Mucosa of descending colon (tissue), 3 donors: ENCODE data around the gene PPARA. TPM values are rescaled to one million over a fixed set of nuclear protein-coding genes. Genes with fewer than 3 reads are reported as not detected.
A peak's percentile ranks its signal among the peaks of the same experiment; 100 is the strongest.

Experiments used
- ATAC-seq: fragments of 200-7000 bp; cut with Tn5 transposase; one replicate; pipeline ENCODE4 v1.9.1; 2020; ENCODE audit warnings: mild to moderate bottlenecking, moderate library complexity
- DNase-seq, 3 donors: peaks; one replicate each; pipeline ENCODE4 v3.0.0-alpha.2; 2020
- H3K36me3 ChIP-seq: fragments of 200-600 bp; one replicate; pipeline ENCODE4 v1.8.0; 2021; ENCODE audit warnings: low read depth, mild to moderate bottlenecking
- H3K4me1 ChIP-seq: fragments of 200-600 bp; one replicate; pipeline ENCODE4 v1.8.0; 2021; ENCODE audit warnings: low read depth, mild to moderate bottlenecking
- H3K4me3 ChIP-seq: fragments of 200-600 bp; one replicate; pipeline ENCODE4 v1.8.0; 2021; ENCODE audit warnings: mild to moderate bottlenecking
- H3K9me3 ChIP-seq: fragments of 200-600 bp; one replicate; pipeline ENCODE4 v1.8.0; 2021; ENCODE audit warnings: mild to moderate bottlenecking
- intact Hi-C, 2 donors: fragments of 100-400 bp; cut with DNase I in 1 of 2; cut with micrococcal nuclease in 1 of 2; formaldehyde crosslinking; loops; one replicate each; pipeline versions ENCODE4 v1.11.0 to v1.11.1; 2022; cut with DNase I, micrococcal nuclease
- total RNA-seq, 3 donors: library from RNA; stranded (reverse); fragmentation: NEBNext Ultra II Directional in 2 of 3; extraction: Animal tissue kit (Norgen Biotek cat#: 25700) in 2 of 3; gene quantifications; one replicate each; pipeline versions ENCODE4 v1.2.1 to v1.2.4, GENCODE V29; 2021 to 2023
- TF ChIP-seq, protein P1 (sequence below): fragments of 200-600 bp; IDR thresholded peaks from one replicate; pipeline ENCODE4 v1.8.0; 2022; ENCODE audit warnings: antibody characterized with exemption, mild to moderate bottlenecking
- donor health status: DM: no; HTN: no; CAD: no; lungs with moderate emphysema.
- donor health status: DM: no; HTN: no; CAD: no.
- donor health status: DM: no; HTN: yes; CAD: no.

PPARA gene
- total RNA-seq, 3 donors from 2014 or later, result 57.9 to 81.4 (median 58.5) TPM

DNA sequence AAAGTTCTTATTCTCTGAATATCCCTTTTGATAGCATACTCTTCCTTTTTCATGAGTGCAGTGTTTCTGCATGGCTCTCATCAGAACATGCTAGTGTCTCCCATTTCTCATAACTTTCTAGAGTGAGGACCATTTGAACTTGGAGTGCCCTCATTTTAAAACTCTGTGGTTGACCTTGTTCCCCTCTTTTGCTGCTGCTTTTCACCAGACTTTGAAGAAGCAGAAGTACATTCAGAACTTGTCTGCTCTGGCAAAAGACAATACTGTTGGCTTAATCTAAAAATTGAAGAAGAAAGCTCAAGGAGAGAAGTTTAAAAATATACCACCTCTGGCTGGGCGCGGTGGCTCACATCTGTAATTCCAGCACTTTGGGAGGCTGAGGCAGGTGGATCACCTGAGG, 35.0 kb downstream of the PPARA start:
- TF ChIP-seq, protein P1, sequence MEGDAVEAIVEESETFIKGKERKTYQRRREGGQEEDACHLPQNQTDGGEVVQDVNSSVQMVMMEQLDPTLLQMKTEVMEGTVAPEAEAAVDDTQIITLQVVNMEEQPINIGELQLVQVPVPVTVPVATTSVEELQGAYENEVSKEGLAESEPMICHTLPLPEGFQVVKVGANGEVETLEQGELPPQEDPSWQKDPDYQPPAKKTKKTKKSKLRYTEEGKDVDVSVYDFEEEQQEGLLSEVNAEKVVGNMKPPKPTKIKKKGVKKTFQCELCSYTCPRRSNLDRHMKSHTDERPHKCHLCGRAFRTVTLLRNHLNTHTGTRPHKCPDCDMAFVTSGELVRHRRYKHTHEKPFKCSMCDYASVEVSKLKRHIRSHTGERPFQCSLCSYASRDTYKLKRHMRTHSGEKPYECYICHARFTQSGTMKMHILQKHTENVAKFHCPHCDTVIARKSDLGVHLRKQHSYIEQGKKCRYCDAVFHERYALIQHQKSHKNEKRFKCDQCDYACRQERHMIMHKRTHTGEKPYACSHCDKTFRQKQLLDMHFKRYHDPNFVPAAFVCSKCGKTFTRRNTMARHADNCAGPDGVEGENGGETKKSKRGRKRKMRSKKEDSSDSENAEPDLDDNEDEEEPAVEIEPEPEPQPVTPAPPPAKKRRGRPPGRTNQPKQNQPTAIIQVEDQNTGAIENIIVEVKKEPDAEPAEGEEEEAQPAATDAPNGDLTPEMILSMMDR, result no peak
- DNase-seq (no peak), ATAC-seq (no peak)
- H3K9me3 ChIP-seq, result peaks cover 10% of the 10 kb centered on the region
- H3K4me1 ChIP-seq, result no peaks in the 10 kb centered on the region
- no peaks in the 10 kb centered on the region for H3K36me3 ChIP-seq
- H3K4me3 ChIP-seq, result no peak overlapping the region
- intact Hi-C loops, result no loop called here

DNA sequence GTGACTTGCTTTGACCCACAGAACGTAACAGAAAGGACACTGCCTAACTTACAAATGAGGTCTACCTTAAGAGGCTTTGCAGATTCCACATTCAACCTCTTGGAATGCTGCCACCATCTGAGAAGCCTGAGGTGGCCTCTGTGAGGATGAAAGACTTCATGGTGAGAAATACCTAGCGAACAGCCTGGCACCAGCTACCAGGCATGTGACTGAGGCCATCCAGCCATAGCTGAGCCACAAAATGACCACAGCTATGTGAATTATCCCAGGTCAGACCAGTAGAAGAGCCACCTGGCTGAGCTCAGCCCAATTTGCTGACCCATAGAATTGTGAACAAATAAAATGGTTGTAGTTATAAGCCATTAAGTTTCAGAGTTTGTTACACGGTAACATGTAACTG, 37.5 kb downstream of the PPARA start:
- Histone ChIP-seq H3K4me1 (peaks cover 19% of the 10 kb centered on the region), H3K9me3 (no peaks in the 10 kb centered on the region), H3K4me3 (no peak overlapping the region), H3K36me3 (no peaks in the 10 kb centered on the region)
- TF ChIP-seq, protein P1, result no peak
- intact Hi-C loops, result no loop called here
- DNase-seq (no peak), ATAC-seq (no peak)

DNA sequence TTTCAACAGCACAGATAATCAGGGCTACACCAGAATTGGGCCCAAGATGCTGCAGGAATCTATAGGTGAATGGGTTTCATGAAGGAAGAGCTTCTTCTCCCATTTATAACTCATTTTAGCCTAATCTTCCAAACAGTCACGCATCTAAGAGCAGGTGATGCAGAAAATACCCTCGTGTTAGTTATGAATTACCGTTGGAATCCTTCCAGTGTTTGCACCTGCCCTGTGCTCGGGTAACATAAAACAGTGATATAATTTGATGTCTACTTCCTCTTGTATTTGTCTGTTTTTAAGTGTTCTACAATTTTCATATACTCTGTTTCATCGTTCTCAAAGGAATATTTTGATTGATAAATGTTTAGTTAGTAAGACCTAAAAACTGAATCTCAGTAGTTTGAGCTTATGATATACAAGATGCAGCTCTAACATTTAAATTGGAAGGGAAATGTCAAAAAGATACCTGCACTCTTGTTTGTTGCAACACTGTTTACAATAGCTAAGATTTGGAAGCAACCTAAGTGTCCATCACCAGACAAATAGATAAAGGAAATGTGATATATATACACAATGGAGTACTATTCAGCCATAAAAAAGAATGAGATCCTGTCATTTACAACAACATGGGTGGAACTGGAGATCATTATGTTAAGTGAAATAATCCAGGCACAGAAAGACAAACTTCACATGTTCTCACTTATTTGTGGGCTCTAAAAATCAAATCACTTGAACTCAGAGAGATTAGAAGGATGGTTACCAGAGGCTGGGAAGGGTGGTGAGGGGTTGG, 42.1 kb downstream of the PPARA start:
- H3K4me3 ChIP-seq, result no peak overlapping the region
- peaks cover 36% of the 10 kb centered on the region for H3K4me1 ChIP-seq
- TF ChIP-seq, protein P1, result no peak
- ATAC-seq (peak; percentile 42), DNase-seq (peak in 1 of 3 donors; percentile 60)
- intact Hi-C loops, result no loop called here
- H3K36me3 ChIP-seq, result peaks cover 3% of the 10 kb centered on the region
- H3K9me3 ChIP-seq, result no peaks in the 10 kb centered on the region

DNA sequence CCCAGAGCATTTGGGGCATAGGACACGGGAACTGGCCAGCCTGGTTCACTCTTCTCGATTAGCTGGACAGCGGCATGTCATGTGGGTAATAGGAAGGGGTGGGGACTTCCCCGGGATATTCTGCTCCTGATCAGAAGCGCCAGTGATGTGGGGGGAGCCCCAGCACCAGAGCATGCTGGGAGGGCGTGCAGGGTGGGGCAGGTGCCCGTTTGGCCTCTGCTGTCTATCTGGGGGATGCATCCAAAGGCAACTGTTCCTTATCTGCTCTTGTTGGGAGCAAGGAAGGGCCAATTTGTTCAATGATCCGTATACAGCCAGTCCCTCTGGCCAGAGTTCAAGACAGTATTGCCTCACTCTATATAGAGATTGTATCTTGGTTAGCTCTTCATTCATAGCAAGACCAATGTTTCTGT, 43.6 kb downstream of the PPARA start:
- Histone ChIP-seq H3K4me3 (no peak overlapping the region), H3K36me3 (peaks cover 3% of the 10 kb centered on the region), H3K9me3 (no peaks in the 10 kb centered on the region), H3K4me1 (peaks cover 36% of the 10 kb centered on the region)
- peak; percentile 62 for ATAC-seq
- DNase-seq, result peak; percentile 79 to 83 (median 81)
- intact Hi-C loops, result no loop called here
- TF ChIP-seq, protein P1, result no peak

DNA sequence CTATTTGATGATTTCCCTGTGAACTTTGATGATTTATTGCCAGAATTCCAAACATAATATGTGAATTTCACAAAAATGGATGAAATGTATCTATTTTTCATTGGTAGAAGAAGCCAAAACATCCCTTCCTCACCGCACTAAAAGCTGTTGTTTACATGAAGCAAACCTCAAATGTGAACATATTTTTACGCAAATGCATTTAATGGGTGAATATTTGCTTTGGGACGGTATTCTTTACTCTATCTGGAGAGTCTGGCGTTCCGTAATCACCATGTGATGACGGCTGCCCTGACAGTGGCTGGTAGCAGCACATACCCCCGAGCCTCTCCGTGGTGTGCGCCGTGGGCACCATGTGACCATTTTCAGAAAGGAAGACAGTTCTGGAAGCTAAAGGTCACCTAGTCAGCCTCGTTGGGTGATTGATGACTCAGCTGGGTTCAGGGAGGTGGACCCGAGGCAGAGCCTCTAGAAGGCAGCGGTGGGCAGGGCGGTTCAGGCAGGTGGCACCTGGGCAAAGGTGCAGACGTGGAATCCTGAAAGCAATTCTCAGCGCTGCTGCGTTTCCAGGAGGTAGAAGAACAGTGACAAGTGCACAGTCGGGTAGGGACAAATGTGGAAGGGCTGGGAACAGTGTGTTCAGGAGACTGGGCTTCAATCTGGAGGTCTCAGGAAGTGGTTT, 45.3 kb downstream of the PPARA start:
- ATAC-seq (peak; percentile 88), DNase-seq (peak; percentile 85 to 88 (median 87))
- Histone ChIP-seq H3K4me3 (no peak overlapping the region), H3K4me1 (peaks cover 35% of the 10 kb centered on the region), H3K9me3 (no peaks in the 10 kb centered on the region), H3K36me3 (peaks cover 7% of the 10 kb centered on the region)
- intact Hi-C loops, result no loop called here
- TF ChIP-seq, protein P1, result no peak
